Epithelial cell of esophagus (primary cell): ENCODE measurements around the gene ALK.

ENCODE experiments used
- DNase-seq: peaks from one replicate; pipeline ENCODE4 v3.0.0; 2010; ENCODE audit warnings: low read depth
- H3K4me3 ChIP-seq: 2 replicates; pipeline ENCODE4 v1.5.1; 2011; ENCODE audit warnings: mild to moderate bottlenecking, low read length, control low read depth
- CTCF ChIP-seq: IDR thresholded peaks from 2 replicates; pipeline ENCODE4 v1.5.1; 2011; ENCODE audit warnings: low read depth, mild to moderate bottlenecking, low read length, control low read depth, inconsistent platforms; ENCODE audit not compliant: insufficient read depth; ENCODE audit errors: missing control alignments

ALK gene

GRCh38 chr2:29202819-29203495 is 718.4 kb downstream of the ALK start:
- H3K4me3 ChIP-seq: no peak overlapping the region
- DNase-seq: no peak

GRCh38 chr2:29201979-29202378 is 719.4 kb downstream of the ALK start:
- H3K4me3 ChIP-seq: no peak overlapping the region
- no peak for DNase-seq
- no peak for TF ChIP-seq CTCF

More at GRCh38 chr2:29202819-29203495, 718.4 kb downstream of the ALK start:
- TF ChIP-seq CTCF: no peak

- H3K4me3 ChIP-seq: no peak overlapping the region
- peak; percentile 70 for DNase-seq
- peak; percentile 89 for TF ChIP-seq CTCF
Observed at GRCh38 chr2:29196792-29197788, 724.3 kb downstream of the ALK start.

- TF ChIP-seq CTCF: peak; percentile 6
- no peak for DNase-seq
- H3K4me3 ChIP-seq: no peak overlapping the region
Observed at GRCh38 chr2:29195796-29196195, 725.6 kb downstream of the ALK start.

- no peak overlapping the region for H3K4me3 ChIP-seq
- TF ChIP-seq CTCF: no peak
- no peak for DNase-seq
Observed at GRCh38 chr2:29193681-29194080, 727.7 kb downstream of the ALK start.

- H3K4me3 ChIP-seq: no peak overlapping the region
- no peak for TF ChIP-seq CTCF
- DNase-seq: no peak
Observed at GRCh38 chr2:29193111-29193510, 728.3 kb downstream of the ALK start.
